ENCODE results near the gene PCDHA2. TPM values are rescaled to one million over a fixed set of nuclear protein-coding genes. Genes with fewer than 3 reads are reported as not detected.
A peak's percentile ranks its signal among the peaks of the same experiment; 100 is the strongest.
"Not testable (repeated sequence)": the region's sequence is repeated elsewhere in the genome, so short reads cannot be mapped to it uniquely, and the experiment has no call there.

The PCDHA2 gene
- total RNA-seq, 1 experiment from 2014 or later, result 0.20 TPM

DNA sequence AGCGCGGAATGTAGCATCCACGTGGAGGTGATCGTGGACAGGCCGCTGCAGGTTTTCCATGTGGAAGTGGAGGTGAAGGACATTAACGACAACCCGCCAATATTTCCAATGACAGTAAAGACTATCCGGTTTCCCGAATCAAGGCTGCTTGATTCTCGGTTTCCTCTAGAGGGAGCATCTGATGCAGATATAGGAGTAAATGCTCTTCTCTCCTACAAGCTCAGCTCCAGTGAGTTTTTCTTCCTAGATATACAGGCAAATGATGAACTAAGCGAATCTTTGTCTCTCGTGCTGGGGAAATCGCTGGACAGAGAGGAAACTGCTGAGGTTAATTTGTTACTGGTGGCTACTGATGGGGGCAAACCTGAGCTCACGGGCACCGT is 598 bp downstream of the PCDHA2 start:
- H3K4ac ChIP-seq (ENCODE audit: low read depth, low read length), result no peak overlapping the region
- H3K4me3 Mint-ChIP-seq, result peak overlapping the region in 1 of 2 experiments; percentile 62; a peak in 2 of 5 replicates
- H2AFZ ChIP-seq (ENCODE audit: low read length), result no peak overlapping the region
- H3K79me1 ChIP-seq (ENCODE audit: insufficient read depth, low read depth, low read length, poor library complexity, severe bottlenecking), result no peaks in the 10 kb centered on the region
- no peaks in the 10 kb centered on the region for H3K9me3 ChIP-seq (ENCODE audit: control insufficient read depth, low read depth, low read length)
- H2BK120ac ChIP-seq (ENCODE audit: low read depth, low read length, poor library complexity, severe bottlenecking), result no peak overlapping the region
- no peak overlapping the region for H4K8ac ChIP-seq (replicated peaks; ENCODE audit: insufficient read length, low read depth, low read length)
- no peak overlapping the region for H2BK5ac ChIP-seq (ENCODE audit: insufficient read length, low read length)
- no peak overlapping the region for H4K5ac ChIP-seq (ENCODE audit: insufficient read length, low read depth, low read length)
- no peak overlapping the region for H3K23ac ChIP-seq (ENCODE audit: insufficient read length, low read depth, low read length)
- no peak overlapping the region for H2BK12ac ChIP-seq (ENCODE audit: insufficient read length, low read depth, low read length)
- peak; percentile 59 for TF ChIP-seq CTCF (conservative IDR thresholded peaks at IDR 0.05)
- no peaks in the 10 kb centered on the region for H3K27me3 ChIP-seq (ENCODE audit: insufficient read depth, low read length)
- H3K14ac ChIP-seq (ENCODE audit: insufficient read depth, low read length), result no peak overlapping the region
- H2BK15ac ChIP-seq (ENCODE audit: low read depth, low read length), result no peak overlapping the region
- no peaks in the 10 kb centered on the region for H4K20me1 ChIP-seq (ENCODE audit: control insufficient read depth, insufficient read depth, insufficient read length)
- no peak overlapping the region for H4K91ac ChIP-seq (ENCODE audit: insufficient read length, low read depth, low read length)
- no peak overlapping the region for H3K18ac ChIP-seq (ENCODE audit: insufficient read length, low read depth, low read length)
- DNase-seq, result peak; percentile 44
- H3K79me2 ChIP-seq (ENCODE audit: insufficient read depth, low read length), result no peaks in the 10 kb centered on the region
- H3K9ac ChIP-seq (ENCODE audit: extremely low read depth, insufficient read length, low read length), result no peak overlapping the region
- H3K36me3 Mint-ChIP-seq (ENCODE audit: insufficient read depth in 1 of 3, low read depth in 3 of 3), result peaks cover 0 to 31% (median 13%) of the 10 kb centered on the region in 3 experiments; a peak in 6 of 7 replicates
- no peak overlapping the region for H3T11ph ChIP-seq (ENCODE audit: low read length)
- peaks cover 2% of the 10 kb centered on the region for H3K23me2 ChIP-seq (ENCODE audit: insufficient read length, low read depth, low read length, poor library complexity, severe bottlenecking)
- peaks cover 51 to 64% of the 10 kb centered on the region in 2 experiments for H3K9me3 Mint-ChIP-seq
- no peak overlapping the region for H3K27ac Mint-ChIP-seq
- H3K4me1 Mint-ChIP-seq, result no peaks in the 10 kb centered on the region
- H3K4me1 ChIP-seq (ENCODE audit: insufficient read depth, low read length), result no peaks in the 10 kb centered on the region
- H2BK20ac ChIP-seq (ENCODE audit: low read depth, low read length, poor library complexity, severe bottlenecking), result no peak overlapping the region
- H3K27me3 Mint-ChIP-seq (ENCODE audit: low read depth), result no peaks in the 10 kb centered on the region
- WGBS (ENCODE audit: extremely low coverage, insufficient read length, low lambda C conversion rate), result no CpG with 5 or more reads among the region's 15 CpGs
- no peak overlapping the region for H3K56ac ChIP-seq (ENCODE audit: insufficient read length, low read depth, low read length)
- H2AK5ac ChIP-seq (ENCODE audit: insufficient read length, low read length), result no peak overlapping the region
- peak overlapping the region; percentile 46 for H3K4me2 ChIP-seq (ENCODE audit: insufficient read depth, insufficient read length, low read length)
- no peak overlapping the region for H3K27ac ChIP-seq (ENCODE audit: insufficient read length, low read depth, low read length)

- peaks cover 50 to 64% of the 10 kb centered on the region in 2 experiments for H3K9me3 Mint-ChIP-seq
Observed at GRCh38 chr5:140796072-140796717, 1.5 kb downstream of the PCDHA2 start.

More at GRCh38 chr5:140796072-140796717, 1.5 kb downstream of the PCDHA2 start:
- H2AFZ ChIP-seq (ENCODE audit: low read length); H4K20me1 ChIP-seq (ENCODE audit: control insufficient read depth, insufficient read depth, insufficient read length); H3K23me2 ChIP-seq (ENCODE audit: insufficient read length, low read depth, low read length, poor library complexity, severe bottlenecking); H3K9me3 ChIP-seq (ENCODE audit: control insufficient read depth, low read depth, low read length); H3K14ac ChIP-seq (ENCODE audit: insufficient read depth, low read length); H4K91ac ChIP-seq (ENCODE audit: insufficient read length, low read depth, low read length); H3K56ac ChIP-seq (ENCODE audit: insufficient read length, low read depth, low read length); H3K18ac ChIP-seq (ENCODE audit: insufficient read length, low read depth, low read length); H3K79me2 ChIP-seq (ENCODE audit: insufficient read depth, low read length); H3K9ac ChIP-seq (ENCODE audit: extremely low read depth, insufficient read length, low read length); H3K4ac ChIP-seq (ENCODE audit: low read depth, low read length); H2BK12ac ChIP-seq (ENCODE audit: insufficient read length, low read depth, low read length); H3K4me1 ChIP-seq (ENCODE audit: insufficient read depth, low read length); H3K23ac ChIP-seq (ENCODE audit: insufficient read length, low read depth, low read length); H2BK15ac ChIP-seq (ENCODE audit: low read depth, low read length); H3K27ac ChIP-seq (ENCODE audit: insufficient read length, low read depth, low read length); H3K27ac Mint-ChIP-seq; H3K4me1 Mint-ChIP-seq; H2BK120ac ChIP-seq (ENCODE audit: low read depth, low read length, poor library complexity, severe bottlenecking); H2BK20ac ChIP-seq (ENCODE audit: low read depth, low read length, poor library complexity, severe bottlenecking); H3K79me1 ChIP-seq (ENCODE audit: insufficient read depth, low read depth, low read length, poor library complexity, severe bottlenecking); H3K27me3 ChIP-seq (ENCODE audit: insufficient read depth, low read length); H4K8ac ChIP-seq (replicated peaks; ENCODE audit: insufficient read length, low read depth, low read length); H3K4me2 ChIP-seq (ENCODE audit: insufficient read depth, insufficient read length, low read length); H3K27me3 Mint-ChIP-seq (ENCODE audit: low read depth); H2BK5ac ChIP-seq (ENCODE audit: insufficient read length, low read length); DNase-seq; H2AK5ac ChIP-seq (ENCODE audit: insufficient read length, low read length); H3T11ph ChIP-seq (ENCODE audit: low read length); H3K4me3 Mint-ChIP-seq; H4K5ac ChIP-seq (ENCODE audit: insufficient read length, low read depth, low read length): not testable (repeated sequence)
- peaks cover 0 to 39% (median 18%) of the 10 kb centered on the region in 3 experiments for H3K36me3 Mint-ChIP-seq (ENCODE audit: insufficient read depth in 1 of 3, low read depth in 3 of 3)
- no CpG with 5 or more reads among the region's 72 CpGs for WGBS (ENCODE audit: extremely low coverage, insufficient read length, low lambda C conversion rate)
